Stimulated activated CD4-positive, alpha-beta T cell treated with anti-CD3 and anti-CD28 coated beads, TNF-alpha, amount 100 ng/mL, for 1 hour (primary cell): ENCODE measurements around the gene TADA3.
A peak's percentile ranks its signal among the peaks of the same experiment; 100 is the strongest.

Experiments used
- DNase-seq, 3 donors: peaks; one replicate each; pipeline ENCODE4 v3.0.0-alpha.2; 2020; ENCODE audit warnings: low read depth in 3 of 3, low spot score in 1 of 3

The TADA3 gene

GRCh38 chr3:9762871-9763270 lies 29.4 kb downstream of the TADA3 start:
- DNase-seq: no peak

- DNase-seq: no peak
Measured at GRCh38 chr3:9761919-9762318, 30.4 kb downstream of the TADA3 start.

GRCh38 chr3:9760779-9761505 lies 31.3 kb downstream of the TADA3 start:
- DNase-seq: no peak

DNA sequence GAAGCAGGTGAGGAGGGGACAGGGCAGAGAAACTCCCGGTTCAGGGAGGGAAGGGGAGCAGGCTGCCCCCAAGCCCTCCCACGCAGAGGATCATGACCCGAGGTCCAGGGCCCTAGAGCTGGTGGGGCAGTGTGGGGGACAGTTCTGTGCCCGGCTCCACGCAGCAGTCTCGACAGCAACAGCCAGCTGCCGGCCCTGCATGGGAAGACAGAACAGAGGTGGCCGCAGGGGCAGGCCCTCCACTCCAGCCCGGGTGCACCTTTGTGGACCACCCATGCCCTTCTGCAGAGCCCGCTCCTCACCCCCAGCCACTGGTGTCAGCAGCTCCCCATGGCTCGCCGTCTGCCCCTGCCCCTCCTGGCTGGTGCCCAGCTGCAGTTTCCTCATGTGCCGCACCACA lies 34.8 kb downstream of the TADA3 start:
- no peak for DNase-seq

DNA sequence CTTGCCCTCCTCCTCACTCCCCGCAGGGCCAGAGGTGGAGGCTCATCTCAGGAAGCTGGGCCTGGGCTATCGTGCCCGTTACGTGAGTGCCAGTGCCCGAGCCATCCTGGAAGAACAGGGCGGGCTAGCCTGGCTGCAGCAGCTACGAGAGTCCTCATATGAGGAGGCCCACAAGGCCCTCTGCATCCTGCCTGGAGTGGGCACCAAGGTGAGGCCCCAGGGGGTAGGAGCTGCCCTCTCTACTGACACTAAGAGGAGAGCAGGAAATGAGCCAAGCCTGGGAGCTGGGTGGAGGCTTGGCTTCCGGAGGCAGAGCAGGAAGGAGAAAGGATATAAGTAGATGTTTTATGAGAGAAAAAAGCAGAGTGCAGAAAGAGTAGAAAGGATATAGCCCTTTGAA lies 37.6 kb downstream of the TADA3 start:
- DNase-seq: no peak

GRCh38 chr3:9750556-9751411 lies 41.5 kb downstream of the TADA3 start:
- DNase-seq: no peak

GRCh38 chr3:9749645-9750555 lies 42.4 kb downstream of the TADA3 start, which contains the start of gene OGG1:
Gene OGG1 (plus strand): TSS chr3:9749952. CDS start chr3:9750287, 335 bp downstream.
- DNase-seq: peak; percentile 81 to 83 (median 81)

GRCh38 chr3:9749296-9749644 lies 43.0 kb downstream of the TADA3 start:
- DNase-seq: no peak

GRCh38 chr3:9748031-9748430 lies 44.2 kb downstream of the TADA3 start:
- no peak for DNase-seq

GRCh38 chr3:9747267-9747666 lies 45.0 kb downstream of the TADA3 start:
- DNase-seq: no peak

- DNase-seq: no peak
Measured at GRCh38 chr3:9746330-9746729, 45.9 kb downstream of the TADA3 start.

GRCh38 chr3:9745521-9745920 lies 46.8 kb downstream of the TADA3 start:
- DNase-seq: no peak

- no peak for DNase-seq
Measured at GRCh38 chr3:9744162-9744561, 48.1 kb downstream of the TADA3 start.

GRCh38 chr3:9743548-9743947 lies 48.7 kb downstream of the TADA3 start:
- DNase-seq: no peak

DNA sequence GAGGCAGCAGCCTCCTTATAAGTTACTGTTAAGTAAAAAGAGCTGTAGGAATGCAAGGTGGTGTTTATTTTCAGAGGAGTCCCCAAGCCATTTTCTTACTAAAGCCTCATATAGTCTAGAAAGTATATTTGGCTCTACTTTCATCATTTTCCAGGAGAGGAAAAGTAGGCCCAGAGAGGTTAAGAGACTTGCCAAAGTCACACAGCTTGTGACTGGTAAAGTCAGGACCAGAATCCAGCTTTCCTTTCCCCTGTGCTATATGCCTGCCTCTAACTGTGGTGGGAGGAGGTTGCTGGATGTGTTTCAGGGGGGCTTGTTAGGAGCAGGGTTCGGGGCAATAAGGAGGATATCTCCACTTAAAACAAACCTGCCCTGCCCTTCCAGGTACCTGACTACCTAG lies 49.7 kb downstream of the TADA3 start:
- DNase-seq: no peak

DNA sequence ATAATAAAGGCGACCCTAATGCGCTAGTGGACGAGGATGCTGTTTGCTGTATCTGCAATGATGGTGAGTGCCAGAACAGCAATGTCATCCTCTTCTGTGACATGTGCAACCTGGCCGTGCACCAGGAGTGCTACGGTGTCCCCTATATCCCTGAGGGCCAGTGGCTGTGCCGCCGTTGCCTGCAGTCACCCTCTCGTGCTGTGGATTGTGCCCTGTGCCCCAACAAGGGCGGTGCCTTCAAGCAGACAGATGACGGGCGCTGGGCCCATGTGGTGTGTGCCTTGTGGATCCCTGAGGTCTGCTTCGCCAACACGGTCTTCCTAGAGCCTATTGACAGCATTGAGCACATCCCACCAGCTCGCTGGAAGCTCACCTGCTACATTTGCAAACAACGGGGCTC lies 53.1 kb downstream of the TADA3 start:
- DNase-seq: no peak

GRCh38 chr3:9736831-9737230 lies 55.4 kb downstream of the TADA3 start:
- no peak for DNase-seq

DNA sequence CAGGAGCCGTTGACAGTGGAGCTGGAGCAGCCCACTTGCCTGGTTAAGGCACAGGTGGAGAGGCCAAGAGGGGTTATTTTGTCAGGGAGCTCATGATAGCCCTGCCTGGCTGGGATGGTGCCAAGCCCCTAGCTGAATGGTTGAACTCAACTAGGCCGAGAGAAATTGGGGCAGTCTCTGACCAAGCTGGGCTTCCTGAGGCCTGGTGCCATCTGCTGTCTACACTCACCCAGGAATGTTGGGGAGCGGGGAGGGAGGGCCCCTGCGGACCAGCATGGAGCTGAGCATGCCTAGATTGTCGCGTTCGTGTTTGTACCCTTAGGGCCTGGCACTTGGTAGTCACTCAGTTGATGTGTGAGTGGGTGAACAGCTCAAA lies 59.5 kb downstream of the TADA3 start:
- no peak for DNase-seq

DNA sequence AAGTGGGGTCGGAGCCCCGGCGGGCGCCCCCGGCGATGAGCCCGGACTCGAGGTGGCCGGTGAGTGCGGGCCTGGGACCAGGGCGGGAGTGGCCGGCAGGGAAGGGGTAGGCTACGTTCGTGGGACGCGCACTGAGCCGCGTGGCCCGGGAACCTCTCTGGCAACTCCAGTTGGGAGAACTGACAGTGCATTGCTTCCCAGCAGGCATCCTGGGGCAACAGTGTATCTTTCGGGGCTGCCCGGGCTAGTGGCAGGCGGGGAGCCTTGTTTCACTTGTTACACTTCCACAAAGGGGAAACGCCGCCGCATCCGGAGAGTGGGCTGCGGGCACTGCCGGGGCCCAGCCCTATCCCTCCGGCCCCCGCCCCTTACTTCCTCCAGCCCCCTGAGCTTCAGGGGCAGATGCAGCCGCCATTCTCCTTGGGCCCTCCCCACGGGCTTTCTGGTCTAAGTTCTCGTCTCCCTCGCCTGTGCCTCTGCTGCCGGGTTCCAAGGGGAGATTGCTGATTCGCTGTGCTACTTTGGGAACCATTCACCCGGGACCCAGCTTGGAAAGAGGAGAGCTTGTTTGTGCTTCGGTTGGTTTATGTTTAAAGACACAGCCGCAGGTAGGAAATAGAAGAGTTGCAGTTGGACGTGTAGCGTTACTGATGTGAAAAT lies 60.1 kb downstream of the TADA3 start:
- no peak for DNase-seq

- peak; percentile 99 to 100 (median 99) for DNase-seq
Measured at GRCh38 chr3:9731206-9732079, 60.8 kb downstream of the TADA3 start, which contains the start of gene BRPF1. Gene BRPF1 (plus strand): TSS chr3:9731735. CDS start chr3:9734141, 2,406 bp downstream.
